T-helper 22 cell (primary cell): ENCODE measurements around the gene ZNRF3.

Experiments used
- DNase-seq: peaks from one replicate; pipeline ENCODE4 v3.0.0-alpha.2; 2020; ENCODE audit warnings: low read depth

Gene ZNRF3

DNA sequence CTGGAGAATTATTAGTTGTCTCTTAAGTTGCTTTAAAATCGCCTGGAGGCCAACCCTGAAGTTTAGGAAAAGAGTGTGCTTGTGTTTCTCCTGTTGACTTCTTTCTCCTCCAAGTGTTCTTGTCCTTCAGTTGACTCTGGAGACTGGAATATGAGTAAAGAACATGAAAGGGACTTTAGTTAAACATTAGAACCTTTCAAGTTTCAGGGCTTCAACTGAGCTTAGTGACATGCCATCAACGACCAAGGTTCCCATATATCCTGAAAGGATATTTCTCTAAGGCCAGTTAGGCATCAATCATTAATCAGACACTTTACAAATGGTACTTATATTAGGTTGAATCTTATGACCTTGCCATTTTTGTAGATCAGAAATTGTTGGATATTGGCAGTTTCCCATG is 70.0 kb downstream of the ZNRF3 start:
- DNase-seq, result no peak

DNA sequence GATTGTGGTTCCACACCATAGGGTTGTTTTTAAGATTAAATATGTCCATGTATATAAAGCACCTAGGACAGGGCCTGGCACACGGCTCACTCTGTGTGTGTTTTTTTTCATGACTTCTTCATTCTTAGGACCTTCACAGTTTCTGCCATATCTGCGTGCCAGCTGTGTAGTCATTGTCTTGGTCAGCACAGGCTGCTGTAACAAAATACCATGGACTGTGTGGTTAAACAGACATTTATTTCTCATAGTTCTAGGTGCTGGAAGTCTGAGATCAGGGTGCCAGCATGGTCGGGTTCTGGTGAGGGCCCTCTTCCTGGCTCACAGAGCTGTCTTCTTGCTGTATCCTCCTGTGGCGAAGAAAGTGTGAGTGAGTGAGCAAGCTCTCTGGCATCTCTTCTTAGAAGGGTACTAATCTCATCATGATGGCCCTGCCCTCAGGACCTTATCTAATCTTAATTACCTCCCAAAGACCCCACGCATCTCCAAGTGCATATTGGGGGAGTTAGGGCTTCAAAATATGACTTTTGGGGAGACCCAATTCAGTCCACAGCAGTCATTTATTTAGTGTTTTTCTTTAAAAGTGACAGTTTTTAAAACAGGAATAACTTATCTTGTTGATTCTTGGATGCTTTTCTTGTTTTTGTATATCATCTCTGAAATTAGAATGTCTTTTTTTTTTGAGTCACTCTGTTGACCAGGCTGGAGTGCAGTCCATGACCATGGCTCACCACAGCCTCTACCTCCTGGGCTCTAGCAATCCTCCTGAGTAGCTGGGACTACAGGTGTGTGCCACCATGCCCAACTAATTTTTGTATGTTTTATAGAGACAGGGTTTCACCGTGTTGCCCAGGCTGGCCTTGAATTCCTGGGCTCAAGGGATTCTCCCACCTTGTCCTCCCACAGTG is 70.9 kb downstream of the ZNRF3 start:
- no peak for DNase-seq

DNA sequence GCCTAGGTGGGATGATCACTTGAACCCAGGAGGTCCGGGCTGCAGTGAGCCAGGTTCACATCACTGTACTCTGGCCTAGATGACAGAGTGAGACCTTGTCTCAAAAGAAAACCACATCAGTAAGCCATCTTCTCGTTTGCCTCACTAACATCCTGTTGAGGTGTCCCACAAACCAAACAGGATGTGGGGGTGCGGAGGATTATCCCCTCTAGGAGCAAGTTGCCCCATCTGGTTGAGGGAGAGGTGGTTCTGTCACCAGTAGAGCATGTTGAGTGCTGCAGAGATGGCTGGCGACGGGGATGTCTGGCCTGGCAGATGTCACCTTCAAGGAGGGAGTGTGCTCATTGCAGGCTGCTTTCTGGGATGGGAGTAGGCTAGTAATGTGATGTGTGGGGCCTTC is 72.4 kb downstream of the ZNRF3 start:
- DNase-seq, result peak; percentile 34

DNA sequence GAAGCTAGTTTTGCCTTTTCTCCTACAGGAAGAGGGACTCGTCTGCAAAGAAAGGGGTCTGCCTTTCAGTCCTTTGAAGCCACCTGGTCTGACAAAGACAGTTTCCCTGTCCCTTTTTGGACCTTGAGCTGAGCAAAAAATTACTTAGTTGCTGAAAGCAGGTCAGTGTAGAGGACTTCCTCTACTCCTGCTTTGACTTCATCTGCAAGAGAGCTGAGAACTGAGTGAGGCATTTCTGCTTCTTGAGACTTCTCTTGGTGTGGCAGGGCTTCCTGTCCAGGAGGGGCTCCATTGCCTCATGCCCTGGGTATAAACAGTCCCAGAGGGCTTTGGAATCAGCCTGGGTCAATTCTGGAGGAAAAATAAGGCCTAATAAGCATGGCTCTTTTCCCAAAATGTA is 73.1 kb downstream of the ZNRF3 start:
- no peak for DNase-seq

DNA sequence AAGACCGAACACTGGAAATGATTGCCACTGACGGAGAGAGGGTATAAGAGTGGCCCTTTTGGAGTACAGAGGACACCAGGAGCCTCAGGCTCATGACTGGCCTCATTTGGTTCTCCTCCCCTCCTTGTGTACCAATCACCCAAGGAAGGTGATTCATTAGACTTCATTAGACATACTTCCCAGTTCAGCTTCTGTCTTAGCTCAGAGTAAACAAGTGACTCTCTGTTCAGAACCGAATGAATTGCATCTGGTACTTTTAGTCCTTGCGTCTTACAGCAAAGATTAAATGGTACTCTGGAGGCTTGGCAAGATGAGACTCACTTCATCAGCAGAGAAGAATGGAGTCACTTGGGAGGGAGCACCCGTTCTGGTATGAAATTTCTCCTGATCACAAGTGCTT is 75.2 kb downstream of the ZNRF3 start:
- DNase-seq, result no peak

DNA sequence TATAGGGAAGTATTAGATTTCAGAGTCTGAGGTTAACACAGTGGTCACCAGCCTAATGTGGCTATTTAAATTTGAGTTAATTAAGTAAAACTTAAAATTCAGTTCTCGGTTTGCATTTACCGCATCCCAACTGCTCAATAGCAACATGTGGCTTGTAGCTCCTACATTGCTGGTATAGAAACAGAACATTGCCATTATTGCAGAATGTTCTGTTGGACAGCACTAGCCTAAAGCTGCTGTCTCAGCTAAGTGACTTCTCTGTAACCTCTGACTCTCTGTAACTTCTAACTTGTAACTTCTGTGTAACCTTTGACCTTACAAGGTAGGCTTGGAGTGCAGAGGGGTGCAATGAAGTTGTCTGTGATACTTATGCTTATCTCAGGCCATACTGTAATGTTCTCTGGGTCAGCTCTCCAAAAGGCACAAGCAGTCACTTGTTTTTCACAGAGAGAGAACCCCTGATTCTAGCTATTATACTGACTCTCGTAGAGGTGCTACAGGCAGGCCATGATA is 78.7 kb downstream of the ZNRF3 start:
- DNase-seq, result no peak

DNA sequence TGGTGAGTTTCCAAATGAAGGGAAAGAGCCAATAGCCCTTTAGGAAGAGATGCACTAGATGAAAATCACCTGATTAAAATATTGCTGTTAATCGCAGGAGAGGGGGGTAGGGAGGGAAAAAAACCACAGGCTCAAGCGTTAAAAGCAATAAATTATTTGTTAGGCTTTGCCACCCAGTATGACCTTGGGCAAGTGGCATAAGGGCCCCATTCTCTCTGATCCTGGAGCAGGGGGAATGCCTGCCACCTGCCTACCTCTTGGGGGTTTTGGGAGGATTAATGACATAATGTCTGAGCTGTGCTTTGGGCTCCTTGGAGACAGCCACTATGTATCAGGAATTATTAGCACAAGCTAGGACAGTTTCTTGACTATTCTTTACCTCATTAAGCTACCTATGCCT is 80.0 kb downstream of the ZNRF3 start:
- no peak for DNase-seq

DNA sequence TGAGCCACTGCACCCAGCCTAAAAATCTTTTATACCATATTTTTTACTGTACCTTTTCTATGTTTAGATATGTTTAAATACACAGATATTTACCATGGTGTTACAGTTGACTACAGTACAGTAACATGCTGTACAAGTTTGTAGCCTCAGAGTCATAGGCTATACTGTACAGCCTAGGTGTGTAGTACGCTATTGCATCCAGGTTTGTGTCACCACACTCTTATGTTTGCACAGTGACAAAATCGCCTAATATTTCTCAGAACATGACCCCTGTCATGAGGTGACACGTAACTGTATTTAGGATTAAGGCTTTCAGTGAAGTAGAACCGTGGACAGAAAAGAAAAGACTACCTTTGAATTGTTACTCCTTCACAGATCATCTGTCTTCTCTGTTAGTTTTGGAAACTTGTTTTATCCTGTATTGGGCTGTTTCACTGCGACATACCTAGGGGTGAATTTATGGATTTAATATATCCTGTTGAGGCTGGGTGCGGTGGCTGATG is 83.8 kb downstream of the ZNRF3 start:
- DNase-seq, result no peak

DNA sequence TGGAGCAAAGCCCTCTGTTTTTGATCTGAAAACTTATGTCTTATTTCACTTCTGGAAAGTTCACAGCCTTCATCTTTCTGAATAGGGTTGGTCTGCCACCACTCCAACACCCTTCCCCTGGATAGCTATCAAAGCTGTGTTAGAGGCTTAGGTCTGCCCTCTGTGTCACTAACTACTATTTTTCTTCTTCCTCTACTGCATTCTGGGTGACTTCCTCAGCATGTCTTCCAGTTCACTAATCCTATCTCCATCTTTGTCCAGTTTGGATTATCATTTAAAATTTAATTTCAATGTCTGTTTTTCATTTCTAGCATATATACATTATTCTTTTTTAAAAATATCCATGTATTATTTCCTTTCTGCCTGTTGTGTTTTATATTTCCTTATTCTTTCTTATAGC is 84.6 kb downstream of the ZNRF3 start:
- DNase-seq, result no peak

DNA sequence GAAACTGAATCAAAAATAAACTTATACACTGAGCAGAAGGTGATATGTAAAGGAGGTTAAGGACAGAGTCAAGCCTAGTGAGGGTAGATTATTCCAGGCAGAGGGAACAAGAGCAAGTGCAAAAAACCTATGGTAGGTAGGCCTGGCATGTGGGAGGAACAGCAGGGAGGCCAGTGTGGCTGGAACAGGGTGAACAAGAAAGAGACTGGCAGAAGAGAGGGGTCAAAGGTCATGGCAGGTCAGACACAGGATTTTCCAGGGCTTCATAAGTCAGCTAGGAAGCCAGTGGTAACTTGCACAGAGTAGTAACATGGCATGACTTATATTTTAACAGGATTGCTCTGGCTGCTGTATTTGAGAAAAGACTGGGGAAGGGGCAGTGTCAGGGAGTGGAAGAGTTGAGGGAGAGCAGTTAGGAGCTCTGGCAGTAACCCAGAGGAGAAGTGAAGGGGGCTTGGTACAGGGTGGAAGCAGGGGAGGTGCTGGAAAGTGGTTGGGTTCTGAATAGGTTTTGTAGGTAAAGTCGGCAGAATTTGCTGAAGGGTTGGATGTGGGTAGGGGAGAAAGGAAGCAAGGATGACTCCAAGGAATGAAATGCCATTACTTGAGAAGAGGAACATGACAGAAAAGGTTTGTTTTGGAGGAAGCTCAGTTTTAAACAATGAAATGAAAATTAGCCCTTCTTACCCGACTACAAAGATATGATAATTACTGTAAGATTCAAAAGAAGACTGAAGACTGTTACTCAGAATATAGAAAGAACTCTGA is 86.2 kb downstream of the ZNRF3 start:
- no peak for DNase-seq

DNA sequence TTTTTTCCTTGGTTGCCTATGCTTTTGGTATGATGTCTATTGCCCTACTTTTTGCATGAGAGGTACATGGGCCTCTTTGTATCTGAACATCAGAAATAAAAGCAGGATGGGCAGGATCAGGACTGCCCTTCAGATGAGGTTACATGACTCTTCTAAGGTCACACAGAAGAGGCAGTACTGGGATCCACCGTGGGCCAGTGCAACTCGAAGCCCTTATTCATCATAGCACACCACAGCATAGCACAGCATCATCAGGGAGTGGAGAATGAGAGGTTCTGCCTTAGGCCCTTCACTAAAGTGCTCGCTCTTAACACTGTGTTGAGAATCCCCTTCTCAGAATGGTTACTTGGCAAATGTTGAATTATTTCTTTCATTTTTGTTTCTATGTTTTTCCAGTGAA is 90.0 kb downstream of the ZNRF3 start:
- no peak for DNase-seq

DNA sequence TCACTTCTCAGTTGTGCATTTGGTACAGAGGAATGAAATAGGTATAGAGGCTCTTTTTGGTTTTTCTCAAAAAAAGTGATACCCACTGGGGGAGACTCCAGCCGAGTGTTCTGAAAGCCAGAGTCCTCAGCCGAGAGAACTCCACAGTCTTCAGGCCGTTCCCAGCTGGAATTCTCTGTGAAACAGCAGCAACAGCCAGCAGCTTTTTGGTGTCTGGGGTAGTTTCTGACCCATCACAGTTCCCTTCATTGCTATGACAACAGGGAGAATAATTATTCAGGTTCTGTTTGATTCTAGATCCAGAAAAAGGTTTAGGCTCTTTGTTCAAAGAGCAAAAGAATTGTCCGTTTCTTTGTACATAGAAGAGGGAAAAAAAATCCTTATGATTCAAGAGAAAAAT is 93.7 kb downstream of the ZNRF3 start:
- DNase-seq, result no peak

DNA sequence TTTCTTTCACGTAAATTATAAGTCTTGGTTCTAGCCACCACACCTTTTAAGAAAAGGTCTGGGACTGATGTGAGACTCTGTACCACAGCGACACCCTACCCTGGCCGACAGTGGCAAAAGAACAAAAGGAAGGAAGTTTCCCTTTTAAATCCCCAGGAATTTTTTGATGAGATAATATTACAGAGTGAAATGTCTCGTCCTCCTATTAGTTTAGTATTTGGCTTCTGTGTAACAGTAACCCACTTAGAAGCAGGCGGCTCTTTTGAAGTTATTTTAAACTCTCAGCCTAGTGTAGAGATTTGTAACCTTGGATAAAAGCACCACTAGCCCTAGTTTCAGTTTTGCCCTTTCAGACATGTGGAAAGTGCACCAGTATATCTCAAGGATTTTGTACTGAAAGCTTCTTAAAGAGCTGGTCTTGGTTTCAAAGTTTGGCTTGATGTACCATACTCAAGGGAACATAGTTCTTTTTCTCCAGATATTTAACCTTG is 94.2 kb downstream of the ZNRF3 start:
- no peak for DNase-seq

DNA sequence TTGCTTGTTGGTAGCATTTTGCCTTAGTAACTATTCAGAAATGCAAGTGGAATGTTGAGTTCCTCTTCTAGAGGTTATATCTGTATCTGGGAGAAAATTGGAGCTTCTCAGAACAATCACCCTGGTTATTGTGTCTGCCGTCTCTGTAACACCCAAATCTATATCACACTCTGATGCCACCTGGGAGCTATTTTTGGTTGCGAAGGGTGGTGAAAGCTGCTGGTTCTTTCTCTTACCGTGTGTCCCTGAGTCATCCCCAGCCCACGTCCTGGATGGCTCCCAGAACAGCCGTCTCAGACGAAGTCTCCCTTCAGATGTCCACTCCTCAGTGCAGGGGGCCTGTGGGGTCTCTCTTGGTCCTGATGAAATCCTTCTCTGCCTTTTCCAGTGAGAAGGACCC is 94.8 kb downstream of the ZNRF3 start:
- no peak for DNase-seq

DNA sequence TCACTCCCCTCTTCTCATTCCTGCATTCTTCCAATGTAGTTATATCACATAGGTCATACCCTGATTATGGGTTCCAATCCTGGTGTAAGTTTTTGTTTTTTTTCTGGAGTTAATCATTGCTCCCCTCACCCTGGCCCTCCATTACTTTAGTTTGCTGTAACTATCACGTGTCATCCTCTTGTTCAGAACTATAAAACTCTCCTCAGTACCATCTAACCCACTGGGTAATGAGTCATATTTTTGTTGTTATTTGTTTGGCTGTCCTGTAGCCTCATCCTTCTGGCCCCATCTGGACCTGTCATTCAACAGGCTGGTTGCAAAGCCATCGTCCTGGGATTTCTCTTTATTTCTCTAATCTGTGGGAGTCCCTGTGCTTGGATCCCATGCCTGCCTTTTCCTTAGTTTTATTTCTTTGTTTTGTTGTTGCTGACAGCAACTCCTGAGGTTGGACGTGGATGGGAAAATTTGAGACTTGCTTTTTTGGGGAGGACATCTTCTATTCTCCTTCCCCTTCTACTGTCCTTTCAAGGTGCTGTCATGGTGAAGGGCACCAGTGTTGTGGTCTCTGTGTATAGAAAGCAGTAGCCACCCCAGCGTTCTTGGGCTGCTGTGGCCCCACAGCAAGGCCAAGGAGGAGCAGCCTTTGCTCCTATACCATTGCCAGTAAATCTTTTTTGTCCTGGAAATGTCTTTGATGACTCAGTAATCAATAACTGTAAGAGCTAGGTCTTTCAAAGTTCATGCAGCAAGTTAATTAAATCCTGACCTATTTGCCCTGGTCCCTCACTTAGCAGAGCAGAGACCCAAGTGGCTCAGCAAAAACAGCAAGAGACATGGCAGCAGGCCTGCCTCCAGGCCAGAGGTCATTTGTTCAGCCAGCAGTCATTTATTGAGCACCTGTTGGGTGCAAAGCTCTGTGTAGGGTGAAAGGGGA is 95.8 kb downstream of the ZNRF3 start:
- no peak for DNase-seq

DNA sequence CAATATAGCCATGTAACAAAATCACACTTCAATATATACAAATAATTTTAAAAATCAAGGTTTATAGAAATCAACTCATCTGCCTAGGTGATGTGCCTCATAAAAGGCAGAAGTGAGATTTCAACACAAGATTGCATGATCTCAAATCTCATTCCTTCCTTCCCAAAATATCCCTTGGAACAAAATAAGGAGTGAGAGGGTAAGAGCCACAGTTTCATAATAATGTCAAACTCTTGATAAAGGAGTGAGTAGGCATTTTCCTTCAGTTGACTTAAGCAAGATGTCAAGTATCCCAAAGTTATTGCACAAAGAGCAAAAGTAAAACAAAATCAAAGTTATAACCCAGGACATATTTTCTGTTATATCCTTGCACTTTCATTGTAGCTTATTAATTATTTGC is 97.0 kb downstream of the ZNRF3 start:
- DNase-seq, result no peak

DNA sequence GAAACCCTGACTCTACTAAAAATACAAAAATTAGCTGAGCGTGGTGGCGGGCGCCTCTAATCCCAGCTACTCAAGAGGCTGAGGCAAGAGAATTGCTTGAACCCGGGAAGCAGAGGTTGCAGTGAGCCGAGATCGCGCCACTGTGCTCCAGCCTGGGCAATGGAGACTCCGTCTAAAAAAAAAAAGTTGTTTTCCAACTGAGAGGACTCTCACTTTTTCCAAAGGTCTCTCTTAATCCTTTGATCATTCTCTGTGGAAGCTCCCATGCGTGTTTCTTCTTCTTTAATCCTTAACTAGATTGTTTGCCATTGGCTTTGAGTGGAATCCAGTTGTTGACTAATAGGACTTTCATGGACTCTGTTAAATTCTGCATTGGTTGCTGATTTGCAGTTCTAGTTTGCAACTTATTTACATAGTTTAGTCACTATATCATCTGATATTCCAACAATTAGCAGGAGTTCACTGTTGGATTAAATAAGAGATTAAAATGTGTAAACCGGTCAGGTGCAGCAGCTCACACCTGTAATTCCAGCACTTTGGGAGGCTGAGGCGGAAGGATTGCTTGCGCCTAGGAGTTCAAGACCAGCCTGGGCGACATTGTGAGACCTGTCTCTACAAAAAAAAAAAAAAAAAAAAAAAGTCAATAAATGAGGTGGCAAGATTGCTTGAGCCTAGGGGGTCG is 98.6 kb downstream of the ZNRF3 start:
- DNase-seq, result no peak

DNA sequence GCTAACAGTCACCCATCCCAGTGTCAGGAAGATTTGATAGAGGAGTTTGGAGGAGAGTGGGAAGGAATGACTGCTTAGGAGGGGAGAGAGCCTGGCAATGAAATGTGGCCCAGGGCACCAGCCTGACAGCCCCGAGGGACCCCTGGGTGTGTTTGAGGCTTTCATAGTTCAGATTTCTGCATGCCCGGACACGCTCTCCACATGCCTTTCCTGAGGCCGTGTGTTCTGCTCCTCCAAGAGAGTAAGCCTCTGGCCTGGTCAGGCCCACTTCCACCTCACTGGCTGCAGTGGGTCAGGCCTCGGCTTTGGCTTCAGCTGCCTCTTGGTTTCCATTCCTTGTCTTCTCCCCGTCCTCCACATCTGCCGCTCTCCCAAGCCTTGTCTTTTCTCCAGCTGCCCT is 99.8 kb downstream of the ZNRF3 start:
- no peak for DNase-seq

DNA sequence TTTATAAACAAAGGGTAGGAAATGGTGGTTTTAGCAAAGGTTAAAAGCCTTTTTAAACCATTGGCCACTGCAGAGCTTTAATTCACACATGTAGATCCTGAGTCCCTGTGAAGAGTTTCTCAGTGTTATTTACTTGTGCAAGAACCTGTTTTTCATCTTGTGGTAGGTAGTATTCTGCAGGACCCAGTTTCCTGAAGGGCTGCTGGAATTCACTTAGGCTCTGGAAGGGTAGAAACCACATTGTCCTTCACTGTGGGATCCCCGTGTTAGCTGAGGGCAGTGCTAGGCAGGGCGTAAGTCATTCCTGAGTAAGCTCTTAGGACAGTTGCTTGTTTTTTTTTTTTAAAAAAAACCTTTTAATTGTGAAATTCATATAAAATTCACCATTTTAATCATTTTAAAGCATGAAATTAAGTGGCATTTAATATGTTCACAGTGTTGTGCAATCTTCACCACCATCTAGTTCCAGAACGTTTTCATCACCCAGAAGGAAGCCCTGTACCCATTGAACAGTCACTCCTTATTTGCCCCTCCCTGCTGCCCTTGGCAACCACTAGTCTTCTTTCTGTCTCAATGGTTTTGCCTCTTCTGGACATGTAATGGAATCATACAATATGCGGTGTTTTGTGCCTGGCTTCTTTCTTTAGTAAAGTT is 100.5 kb downstream of the ZNRF3 start:
- DNase-seq, result no peak

DNA sequence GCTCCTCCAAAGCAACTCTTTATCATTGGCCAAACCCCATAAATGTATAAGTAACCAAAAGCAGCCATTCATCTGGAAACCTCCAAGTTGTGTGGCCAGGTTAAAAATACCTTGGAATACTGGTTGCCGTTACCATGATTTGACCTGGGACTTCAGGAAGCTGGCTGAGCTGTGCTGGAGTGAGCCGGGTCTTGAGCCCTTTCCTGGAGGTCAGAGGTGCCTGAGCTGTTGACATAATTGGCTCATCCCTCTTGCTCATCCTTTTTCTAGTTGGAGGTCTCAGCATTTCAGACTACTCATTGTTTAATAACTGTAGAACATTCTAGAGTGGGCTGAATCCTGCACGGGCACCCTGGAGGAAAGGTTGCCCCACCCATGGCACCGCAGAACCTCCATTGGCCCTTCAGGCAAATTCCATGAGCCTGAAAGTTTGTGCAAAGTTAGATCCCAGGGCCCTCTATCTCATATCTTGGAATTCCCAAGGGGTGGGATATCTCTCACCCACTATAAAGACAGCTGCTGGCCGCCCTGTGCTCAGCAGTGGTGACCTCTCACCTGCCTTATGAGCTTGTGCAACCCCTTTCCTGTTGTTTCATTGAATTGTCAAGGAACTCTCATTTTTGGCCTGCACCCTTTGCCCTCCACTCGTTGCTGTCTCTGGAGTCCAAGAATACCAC is 101.2 kb downstream of the ZNRF3 start:
- no peak for DNase-seq
